Karpas-422 (cell line): ENCODE measurements around the gene KRTAP22-2. TPM values are rescaled to one million over a fixed set of nuclear protein-coding genes. Genes with fewer than 3 reads are reported as not detected.

Source experiments
- DNase-seq: peaks from one replicate; pipeline ENCODE4 v3.0.0-alpha.2; 2015
- H2AFZ ChIP-seq: fragments of 200-600 bp; sonication (generic); 2 replicates; pipeline ENCODE4 v1.6.1; 2014; ENCODE audit warnings: antibody characterized with exemption, low read length, mixed read lengths
- H3K27ac ChIP-seq: fragments of 200-600 bp; sonication (generic); 2 replicates; pipeline ENCODE4 v1.5.1; 2014; ENCODE audit warnings: mild to moderate bottlenecking, low read length, moderate library complexity
- H3K27me3 ChIP-seq: fragments of 200-600 bp; sonication (generic); 2 replicates; pipeline ENCODE4 v1.6.1; 2014; ENCODE audit warnings: low read length, mixed read lengths
- H3K36me3 ChIP-seq: fragments of 200-600 bp; sonication (generic); 2 replicates; pipeline ENCODE4 v1.6.1; 2014; ENCODE audit warnings: low read length, mixed read lengths; ENCODE audit not compliant: insufficient read depth
- H3K4me1 ChIP-seq: fragments of 200-600 bp; sonication (generic); 2 replicates; pipeline ENCODE4 v1.6.1; 2014; ENCODE audit warnings: mild to moderate bottlenecking, low read length, mixed read lengths
- H3K4me2 ChIP-seq: fragments of 200-600 bp; sonication (generic); 2 replicates; pipeline ENCODE4 v1.6.1; 2014; ENCODE audit warnings: low read length, low read depth, mild to moderate bottlenecking; ENCODE audit not compliant: poor library complexity, severe bottlenecking
- H3K4me3 ChIP-seq: fragments of 200-600 bp; sonication (generic); 2 replicates; pipeline ENCODE4 v1.5.1; 2014; ENCODE audit warnings: mild to moderate bottlenecking, antibody characterized with exemption, low read length, mixed read lengths
- H3K79me2 ChIP-seq: fragments of 200-600 bp; sonication (generic); 2 replicates; pipeline ENCODE4 v1.6.1; 2014; ENCODE audit warnings: mild to moderate bottlenecking, low read length, mixed read lengths
- H3K9ac ChIP-seq: fragments of 200-600 bp; sonication (generic); 2 replicates; pipeline ENCODE4 v1.6.0; 2014; ENCODE audit warnings: low read length
- H3K9me2 ChIP-seq: fragments of 200-600 bp; sonication (generic), shearing (Covaris generic); replicated peaks from 2 replicates; pipeline ENCODE4 v1.6.0; 2014; ENCODE audit warnings: mild to moderate bottlenecking, low read length, moderate library complexity; ENCODE audit not compliant: insufficient read depth
- H3K9me3 ChIP-seq: fragments of 300-700, 200-600 bp; sonication (generic); 2 replicates; pipeline ENCODE4 v1.6.1; 2014; ENCODE audit warnings: low read length, mixed read lengths
- H4K20me1 ChIP-seq: fragments of 200-600 bp; sonication (generic); 2 replicates; pipeline ENCODE4 v1.6.1; 2014; ENCODE audit warnings: mild to moderate bottlenecking, antibody characterized with exemption, low read length, low read depth; ENCODE audit not compliant: insufficient read depth
- total RNA-seq: library from RNA; depleted of rRNA; stranded (reverse); fragments of >200 nt; shearing (Covaris generic); gene quantifications from 2 replicates; pipeline ENCODE4 v1.2.3, GENCODE V29; 2014; ENCODE audit warnings: low replicate concordance; rRNA removed

Gene KRTAP22-2
- not detected in 2 replicates for total RNA-seq

- Histone ChIP-seq H3K4me3 (no peak within 1 kb of the TSS), H3K79me2 (no peaks in the 10 kb centered on the region), H3K9me3 (peaks cover 23% of the 10 kb centered on the region; the same call in 1 of the 2 replicates), H3K4me1 (no peaks in the 10 kb centered on the region), H3K9me2 (no peaks in the 10 kb centered on the region), H4K20me1 (no peaks in the 10 kb centered on the region), H3K27ac (no peak within 1 kb of the TSS), H3K9ac (no peak within 1 kb of the TSS), H2AFZ (no peak within 1 kb of the TSS), H3K27me3 (no peaks in the 10 kb centered on the region), H3K36me3 (no peaks in the 10 kb centered on the region), H3K4me2 (no peak within 1 kb of the TSS)
- no peak for DNase-seq
These were observed at the start of gene KRTAP22-2 for GRCh38 chr21:30590297-30590696. KRTAP22-2 (minus strand) TSS chr21:30590397.

DNA sequence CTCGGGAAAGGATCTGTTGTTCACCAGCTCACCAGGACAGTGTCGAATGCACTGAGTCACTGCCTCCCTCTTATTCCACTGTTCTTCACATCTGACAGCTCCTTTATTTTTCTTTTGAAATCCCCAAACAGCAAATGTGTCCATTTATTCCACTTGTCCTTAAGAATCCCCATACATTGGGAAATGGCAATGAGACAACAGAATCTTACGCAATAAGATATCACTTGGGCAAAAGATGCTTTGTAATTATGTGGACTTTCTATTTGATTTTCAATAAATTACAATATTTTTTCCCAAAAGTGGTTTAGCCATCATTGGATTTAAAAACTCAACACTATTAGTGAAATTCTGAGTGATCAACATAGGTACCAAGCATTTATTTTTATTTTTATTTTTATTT lies 48.5 kb upstream of the KRTAP22-2 start:
- no peak overlapping the region for H3K9ac ChIP-seq
- no peaks in the 10 kb centered on the region for H3K4me1 ChIP-seq
- H3K4me3 ChIP-seq, result no peak overlapping the region
- no peak overlapping the region for H2AFZ ChIP-seq
- no peaks in the 10 kb centered on the region for H3K79me2 ChIP-seq
- H3K27me3 ChIP-seq, result no peaks in the 10 kb centered on the region
- no peaks in the 10 kb centered on the region for H3K9me2 ChIP-seq
- H3K4me2 ChIP-seq, result no peak overlapping the region
- DNase-seq, result no peak
- H3K27ac ChIP-seq, result no peak overlapping the region
- H3K9me3 ChIP-seq, result peaks cover 1% of the 10 kb centered on the region
- H3K36me3 ChIP-seq, result no peaks in the 10 kb centered on the region
- H4K20me1 ChIP-seq, result no peaks in the 10 kb centered on the region

DNA sequence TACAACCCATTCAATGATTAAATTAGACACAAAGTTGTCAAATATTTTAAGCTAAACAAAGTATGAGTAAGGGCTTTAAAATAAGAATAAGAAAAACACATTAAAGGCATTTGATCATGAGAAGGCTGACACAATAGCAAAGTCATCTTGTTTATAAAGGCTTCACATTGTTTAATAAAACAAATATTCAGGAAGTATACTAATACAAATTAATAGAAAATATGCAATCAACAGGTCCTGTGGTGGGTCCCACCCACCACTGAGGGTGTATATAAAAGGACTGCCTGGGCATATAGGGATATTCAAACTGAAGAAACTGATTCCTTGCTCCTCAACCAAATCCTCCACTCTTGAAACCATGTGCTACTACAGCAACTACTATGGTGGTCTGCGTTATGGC lies 44.7 kb upstream of the KRTAP22-2 start, which contains the start of gene KRTAP20-2:
TSS of gene KRTAP20-2 (plus strand) at position 301 of the 400 bp plus-strand sequence. CDS start at position 359, 58 bp downstream.
- Histone ChIP-seq H3K9me3 (peaks cover 7% of the 10 kb centered on the region), H3K9ac (no peak within 1 kb of the TSS), H4K20me1 (no peaks in the 10 kb centered on the region), H3K36me3 (no peaks in the 10 kb centered on the region), H3K79me2 (no peaks in the 10 kb centered on the region), H3K27me3 (no peaks in the 10 kb centered on the region), H3K4me2 (no peak within 1 kb of the TSS), H3K9me2 (no peaks in the 10 kb centered on the region), H3K4me1 (no peaks in the 10 kb centered on the region), H3K4me3 (no peak within 1 kb of the TSS), H3K27ac (no peak within 1 kb of the TSS), H2AFZ (no peak within 1 kb of the TSS)
- no peak for DNase-seq

DNA sequence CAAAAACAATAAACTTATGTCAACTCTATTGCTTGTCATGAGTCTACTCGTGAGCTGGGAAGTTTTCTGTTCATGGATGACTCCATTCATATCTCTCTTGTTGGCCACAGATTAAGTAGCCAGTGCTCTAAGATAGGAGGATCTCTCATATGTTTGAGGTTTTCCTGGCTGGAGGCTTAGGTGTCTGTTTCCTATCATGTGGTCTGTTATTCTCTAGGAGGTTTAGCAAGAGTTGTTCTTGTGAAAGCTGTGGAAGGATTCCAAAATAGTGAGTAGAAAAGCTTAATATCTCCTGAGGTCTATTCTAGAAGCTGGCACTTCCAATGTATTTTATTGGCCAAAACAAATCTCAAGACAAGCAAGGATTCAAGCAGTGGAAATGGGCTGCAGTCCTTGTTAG lies 39.0 kb upstream of the KRTAP22-2 start:
- Histone ChIP-seq H3K4me2 (no peak overlapping the region), H3K36me3 (no peaks in the 10 kb centered on the region), H3K4me3 (no peak overlapping the region), H3K9me3 (peaks cover 9% of the 10 kb centered on the region), H4K20me1 (no peaks in the 10 kb centered on the region), H2AFZ (no peak overlapping the region), H3K9me2 (no peaks in the 10 kb centered on the region), H3K79me2 (no peaks in the 10 kb centered on the region), H3K27ac (no peak overlapping the region), H3K4me1 (no peaks in the 10 kb centered on the region), H3K9ac (no peak overlapping the region), H3K27me3 (no peaks in the 10 kb centered on the region)
- no peak for DNase-seq

DNA sequence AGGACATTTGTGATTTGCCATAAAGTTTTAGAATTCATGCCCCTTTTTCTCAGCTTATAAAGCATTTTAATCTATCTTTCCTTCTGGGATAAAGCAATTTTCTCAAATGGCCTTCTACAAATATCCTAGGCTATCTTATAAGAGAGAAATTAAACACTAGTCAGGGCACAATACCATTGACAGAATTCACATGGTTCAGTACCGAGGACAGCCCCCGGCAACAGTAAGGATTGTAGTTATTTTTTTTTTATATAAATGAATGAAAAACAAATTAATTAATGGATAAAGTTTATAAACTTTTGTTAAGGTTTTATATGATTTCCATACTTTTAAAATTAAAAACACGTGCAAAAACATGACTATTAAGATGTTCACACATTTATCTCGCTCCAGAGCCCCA lies 37.9 kb upstream of the KRTAP22-2 start:
- H3K9me2 ChIP-seq, result no peaks in the 10 kb centered on the region
- H3K4me3 ChIP-seq, result no peak overlapping the region
- no peak for DNase-seq
- no peaks in the 10 kb centered on the region for H3K27me3 ChIP-seq
- no peaks in the 10 kb centered on the region for H3K4me1 ChIP-seq
- no peak overlapping the region for H3K4me2 ChIP-seq
- H3K9ac ChIP-seq, result no peak overlapping the region
- H2AFZ ChIP-seq, result no peak overlapping the region
- H3K79me2 ChIP-seq, result no peaks in the 10 kb centered on the region
- H3K36me3 ChIP-seq, result no peaks in the 10 kb centered on the region
- H4K20me1 ChIP-seq, result no peaks in the 10 kb centered on the region
- H3K9me3 ChIP-seq, result peaks cover 13% of the 10 kb centered on the region
- no peak overlapping the region for H3K27ac ChIP-seq

DNA sequence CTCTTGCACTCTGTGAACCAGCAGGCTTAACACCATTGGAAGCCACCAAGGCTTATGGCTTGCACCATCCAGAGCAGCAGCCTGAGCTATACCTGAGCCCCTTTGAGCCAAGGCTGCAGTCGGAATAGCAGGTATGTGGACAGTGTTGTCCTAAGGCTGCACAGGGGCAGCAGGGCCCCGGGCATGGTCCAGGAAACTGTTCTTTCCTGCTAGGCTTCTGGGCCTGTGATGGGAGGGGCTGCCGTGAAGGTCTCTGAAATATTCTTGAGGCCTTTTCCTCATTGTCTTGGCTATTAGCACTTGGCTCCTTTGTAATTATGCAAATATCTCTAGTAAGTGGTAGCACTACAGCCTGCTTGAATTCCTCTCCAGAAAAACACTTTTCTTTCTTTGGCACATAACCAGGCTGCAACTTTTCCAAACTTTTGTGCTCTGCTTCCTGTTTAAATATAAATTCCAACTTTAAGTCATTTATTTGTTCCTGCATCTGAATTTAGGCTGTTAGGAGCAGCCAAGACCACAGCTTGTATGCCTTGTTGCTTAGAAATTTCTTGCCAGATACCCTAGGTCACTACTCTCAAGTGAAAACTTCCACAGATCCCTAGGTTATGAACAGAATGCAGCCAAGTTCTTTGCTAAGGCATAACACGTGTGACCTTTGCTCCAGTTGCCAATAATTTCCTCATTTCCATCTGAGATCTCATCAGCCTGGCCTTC lies 35.4 kb upstream of the KRTAP22-2 start:
- no peaks in the 10 kb centered on the region for H3K36me3 ChIP-seq
- no peak overlapping the region for H2AFZ ChIP-seq
- H4K20me1 ChIP-seq, result no peaks in the 10 kb centered on the region
- no peak for DNase-seq
- peaks cover 6% of the 10 kb centered on the region for H3K9me3 ChIP-seq
- no peaks in the 10 kb centered on the region for H3K9me2 ChIP-seq
- no peak overlapping the region for H3K9ac ChIP-seq
- H3K4me1 ChIP-seq, result no peaks in the 10 kb centered on the region
- H3K79me2 ChIP-seq, result no peaks in the 10 kb centered on the region
- no peak overlapping the region for H3K4me3 ChIP-seq
- H3K27ac ChIP-seq, result no peak overlapping the region
- H3K4me2 ChIP-seq, result no peak overlapping the region
- no peaks in the 10 kb centered on the region for H3K27me3 ChIP-seq

DNA sequence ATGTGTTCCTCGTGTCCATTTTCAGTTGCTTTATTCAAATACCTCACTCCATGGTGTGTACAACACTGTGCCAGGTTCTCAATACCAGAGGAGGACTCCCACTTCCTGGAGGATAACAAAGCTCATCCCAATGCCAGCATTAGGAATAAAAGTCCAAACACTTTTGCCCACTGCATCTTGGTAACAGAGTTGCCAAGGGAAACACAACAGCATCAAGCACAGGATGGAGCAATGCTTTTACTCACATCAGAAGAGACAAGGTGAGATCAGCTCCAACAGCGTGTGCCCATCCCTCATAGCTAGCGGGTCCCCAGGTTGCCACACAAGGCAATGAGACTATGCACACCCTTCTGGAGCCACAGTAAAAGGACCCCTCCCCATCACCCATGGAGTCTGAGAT lies 33.2 kb upstream of the KRTAP22-2 start:
- Histone ChIP-seq H3K4me1 (no peaks in the 10 kb centered on the region), H3K9me3 (peaks cover 4% of the 10 kb centered on the region), H4K20me1 (no peaks in the 10 kb centered on the region), H2AFZ (no peak overlapping the region), H3K4me2 (no peak overlapping the region), H3K9ac (no peak overlapping the region), H3K27ac (no peak overlapping the region), H3K79me2 (no peaks in the 10 kb centered on the region), H3K36me3 (no peaks in the 10 kb centered on the region), H3K4me3 (no peak overlapping the region), H3K27me3 (no peaks in the 10 kb centered on the region), H3K9me2 (no peaks in the 10 kb centered on the region)
- no peak for DNase-seq

- Histone ChIP-seq H3K9me3 (peaks cover 14% of the 10 kb centered on the region), H3K4me3 (no peak within 1 kb of the TSS), H3K9ac (no peak within 1 kb of the TSS), H3K27me3 (no peaks in the 10 kb centered on the region), H3K4me1 (no peaks in the 10 kb centered on the region), H4K20me1 (no peaks in the 10 kb centered on the region), H3K36me3 (no peaks in the 10 kb centered on the region), H2AFZ (no peak within 1 kb of the TSS), H3K4me2 (no peak within 1 kb of the TSS), H3K79me2 (no peaks in the 10 kb centered on the region), H3K9me2 (no peaks in the 10 kb centered on the region), H3K27ac (no peak within 1 kb of the TSS)
- DNase-seq, result no peak
These were observed 30.3 kb upstream of the KRTAP22-2 start, which contains the start of gene KRTAP20-4 for GRCh38 chr21:30620522-30620921. KRTAP20-4 (plus strand) TSS chr21:30620627.
